Parathyroid adenoma (tissue), 2 donors: ENCODE data around the gene ADSS1.

Experiments used
- H2AFZ ChIP-seq: fragments of 300-600 bp; sonication (generic); one replicate; pipeline ENCODE4 v1.7.0; 2017; ENCODE audit warnings: antibody characterized with exemption, mild to moderate bottlenecking
- H3K27ac ChIP-seq: fragments of 300-600 bp; sonication (generic); one replicate; pipeline ENCODE4 v1.7.0; 2017
- H3K27me3 ChIP-seq: fragments of 300-600 bp; sonication (generic); one replicate; pipeline ENCODE4 v1.7.0; 2017; ENCODE audit warnings: low read length; ENCODE audit not compliant: control insufficient read depth, insufficient read depth
- H3K36me3 ChIP-seq: fragments of 300-600 bp; sonication (generic); one replicate; pipeline ENCODE4 v1.7.0; 2017; ENCODE audit warnings: low read length; ENCODE audit not compliant: control insufficient read depth, insufficient read depth
- H3K4me1 ChIP-seq: fragments of 300-600 bp; sonication (generic); one replicate; pipeline ENCODE4 v1.7.0; 2017; ENCODE audit warnings: control low read depth
- H3K4me2 ChIP-seq: fragments of 300-600 bp; sonication (generic); one replicate; pipeline ENCODE4 v1.7.0; 2017; ENCODE audit warnings: low read length
- H3K4me3 ChIP-seq: fragments of 300-600 bp; sonication (generic); one replicate; pipeline ENCODE4 v1.7.0; 2017; ENCODE audit warnings: low read depth, low read length
- H3K79me2 ChIP-seq: fragments of 300-600 bp; sonication (generic); one replicate; pipeline ENCODE4 v1.7.0; 2017; ENCODE audit warnings: control low read depth
- H3K9ac ChIP-seq: fragments of 300-600 bp; sonication (generic); one replicate; pipeline ENCODE4 v1.7.0; 2017; ENCODE audit warnings: mild to moderate bottlenecking
- H3K9me3 ChIP-seq: fragments of 300-600 bp; sonication (generic); one replicate; pipeline ENCODE4 v1.7.0; 2017; ENCODE audit warnings: low read length; ENCODE audit not compliant: control insufficient read depth
- CTCF ChIP-seq: fragments of 300-600 bp; sonication (generic); IDR thresholded peaks from one replicate; pipeline ENCODE4 v1.7.0; 2017; ENCODE audit warnings: antibody characterized with exemption, mild to moderate bottlenecking
- donor health status: primary hyperparathyroidism.

Gene ADSS1

DNA sequence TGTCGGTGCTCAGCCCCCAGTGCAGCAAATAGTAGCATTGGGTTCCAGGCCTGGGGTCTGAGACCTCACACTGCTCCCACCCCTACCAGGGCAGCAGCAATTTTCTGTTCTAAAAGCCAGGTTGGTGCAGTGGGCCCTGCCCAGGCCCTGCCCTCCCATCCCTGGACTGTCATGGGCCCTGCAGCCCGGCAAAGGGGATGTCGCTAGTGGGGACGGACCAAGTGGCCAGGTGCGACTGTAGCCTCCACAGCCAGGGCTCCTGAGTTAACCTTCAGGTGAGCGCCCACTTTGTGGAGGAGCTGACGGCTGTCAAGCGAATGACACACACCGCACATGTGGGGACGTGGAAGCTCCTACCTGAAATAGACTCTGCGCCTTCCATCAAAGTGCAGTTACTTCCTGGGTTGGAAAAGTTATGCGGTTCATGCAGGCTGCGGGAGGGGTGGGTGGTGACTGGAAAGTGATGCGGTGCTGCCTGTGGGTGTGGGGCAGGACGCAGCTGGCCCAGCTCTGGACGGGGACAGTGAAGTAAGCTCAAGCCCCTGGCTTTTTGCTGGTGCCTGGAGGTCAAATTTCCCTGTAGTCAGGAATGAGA is 33.1 kb upstream of the ADSS1 start:
- no peak for TF ChIP-seq CTCF
- Histone ChIP-seq H3K4me1 (peaks cover 11% of the 10 kb centered on the region), H3K27ac (no peak overlapping the region)

DNA sequence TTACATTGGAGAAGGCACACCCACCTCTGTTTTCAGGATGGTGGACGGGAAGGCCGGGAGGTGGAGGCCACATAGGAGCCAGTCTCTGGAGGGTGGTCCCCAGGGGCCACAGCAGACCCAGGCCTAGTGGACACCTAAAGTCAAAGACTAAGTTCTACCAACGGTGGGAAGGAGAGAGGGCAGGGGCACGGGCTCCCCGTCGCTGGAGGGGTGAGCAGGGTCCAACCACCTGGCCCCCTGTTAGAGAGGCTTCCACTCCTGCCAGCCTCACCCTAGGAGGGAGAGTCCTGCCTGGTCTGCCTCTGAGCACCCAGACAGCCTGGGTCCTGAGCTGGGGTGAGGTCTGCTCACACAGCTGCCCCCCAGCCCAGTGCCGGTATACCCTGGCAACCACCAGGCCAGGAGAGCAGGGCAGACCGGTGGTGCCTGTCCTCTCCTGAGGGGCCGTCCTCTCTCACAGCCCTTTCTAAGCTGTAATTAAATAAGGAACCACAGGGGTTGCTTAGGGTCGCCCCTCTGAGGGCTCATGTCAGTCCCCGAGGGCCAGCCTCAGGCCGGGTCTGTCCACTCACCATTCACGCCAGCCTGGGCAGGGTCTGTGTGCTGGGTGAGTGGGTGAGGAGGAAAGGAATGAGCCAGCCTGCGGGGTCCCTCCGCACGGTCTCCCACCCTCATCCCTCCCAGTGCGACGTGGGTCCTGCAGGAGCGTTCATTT is 32.3 kb upstream of the ADSS1 start:
- no peak overlapping the region for H3K27ac ChIP-seq
- no peak for TF ChIP-seq CTCF
- H3K4me1 ChIP-seq, result peaks cover 11% of the 10 kb centered on the region

More for the DNA sequence above, 33.1 kb upstream of the ADSS1 start:
- no peak overlapping the region for H3K4me3 ChIP-seq
- no peaks in the 10 kb centered on the region for H3K36me3 ChIP-seq
- H2AFZ ChIP-seq, result no peak overlapping the region
- H3K4me2 ChIP-seq, result peak overlapping the region; percentile 98
- H3K27me3 ChIP-seq, result no peaks in the 10 kb centered on the region
- no peak overlapping the region for H3K9ac ChIP-seq
- H3K9me3 ChIP-seq, result no peaks in the 10 kb centered on the region
- H3K79me2 ChIP-seq, result peaks cover 3% of the 10 kb centered on the region

DNA sequence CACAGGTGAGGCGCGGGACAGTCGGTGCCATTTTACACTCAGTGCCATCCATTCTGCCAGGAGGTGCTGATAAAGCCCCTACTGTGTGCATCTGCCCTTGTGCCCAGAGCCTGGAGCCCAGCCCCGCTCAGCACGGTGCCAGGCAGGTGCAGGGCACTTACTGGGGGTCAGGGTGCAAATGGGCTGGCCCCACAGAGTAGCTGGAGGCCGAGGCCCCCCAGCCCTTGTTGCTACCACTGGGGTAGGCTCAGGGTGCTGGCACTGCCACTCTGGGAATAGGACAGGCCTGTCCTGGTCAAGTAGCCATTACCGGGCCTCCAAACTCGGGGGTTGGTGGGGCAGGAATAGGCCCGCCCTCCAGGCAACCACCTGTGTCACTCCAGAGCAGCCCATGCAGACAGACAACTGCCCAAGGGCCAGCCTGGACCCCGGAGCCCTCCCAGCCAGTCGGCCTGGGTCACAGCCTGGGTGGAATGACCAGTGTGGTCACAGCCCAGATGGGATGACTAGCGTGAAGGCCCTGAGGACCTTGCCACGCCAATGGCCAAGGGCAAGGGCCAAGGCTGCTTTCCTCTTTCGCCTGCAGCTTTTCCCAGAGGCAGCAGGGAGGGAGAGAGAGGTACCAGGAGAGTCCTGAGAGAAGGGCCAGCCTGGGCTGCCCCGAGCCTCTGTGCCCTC is 31.6 kb upstream of the ADSS1 start:
- no peak overlapping the region for H3K4me2 ChIP-seq
- H3K36me3 ChIP-seq, result no peaks in the 10 kb centered on the region
- H3K79me2 ChIP-seq, result peaks cover 3% of the 10 kb centered on the region
- H3K4me1 ChIP-seq, result peaks cover 11% of the 10 kb centered on the region
- no peak overlapping the region for H3K4me3 ChIP-seq
- no peaks in the 10 kb centered on the region for H3K9me3 ChIP-seq
- H2AFZ ChIP-seq, result no peak overlapping the region
- no peaks in the 10 kb centered on the region for H3K27me3 ChIP-seq
- no peak for TF ChIP-seq CTCF
- H3K9ac ChIP-seq, result no peak overlapping the region
- H3K27ac ChIP-seq, result no peak overlapping the region

More for the DNA sequence above, 32.3 kb upstream of the ADSS1 start:
- no peaks in the 10 kb centered on the region for H3K9me3 ChIP-seq
- H3K4me3 ChIP-seq, result no peak overlapping the region
- H3K4me2 ChIP-seq, result no peak overlapping the region
- no peak overlapping the region for H3K9ac ChIP-seq
- peaks cover 3% of the 10 kb centered on the region for H3K79me2 ChIP-seq
- no peak overlapping the region for H2AFZ ChIP-seq
- H3K27me3 ChIP-seq, result no peaks in the 10 kb centered on the region
- no peaks in the 10 kb centered on the region for H3K36me3 ChIP-seq

DNA sequence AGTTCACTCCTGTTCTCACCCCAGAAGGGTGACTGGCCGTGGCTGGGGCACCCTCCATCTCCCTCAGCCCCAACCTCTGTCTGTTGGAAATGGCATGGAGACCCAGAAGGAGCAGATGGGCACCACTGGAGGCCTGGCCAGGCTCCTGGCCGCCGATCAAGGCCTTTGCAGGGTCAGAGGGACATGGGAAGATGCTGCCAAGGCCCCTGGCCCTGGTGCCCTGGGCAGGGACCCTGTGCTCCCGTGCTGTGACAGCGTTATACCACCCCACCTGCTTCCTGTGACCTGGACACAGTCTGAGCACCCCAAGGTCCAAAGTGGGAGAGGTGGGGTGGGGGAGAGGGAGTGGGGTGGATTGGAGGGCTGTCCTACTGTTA is 31.1 kb upstream of the ADSS1 start:
- Histone ChIP-seq H3K4me1 (peaks cover 9% of the 10 kb centered on the region), H3K9ac (no peak overlapping the region), H2AFZ (no peak overlapping the region), H3K4me3 (no peak overlapping the region), H3K27ac (no peak overlapping the region), H3K4me2 (no peak overlapping the region), H3K79me2 (peaks cover 3% of the 10 kb centered on the region), H3K27me3 (no peaks in the 10 kb centered on the region), H3K9me3 (no peaks in the 10 kb centered on the region), H3K36me3 (no peaks in the 10 kb centered on the region)
- no peak for TF ChIP-seq CTCF
